ENCODE results near the gene MYBL2. TPM values are rescaled to one million over a fixed set of nuclear protein-coding genes. Genes with fewer than 3 reads are reported as not detected.
A peak's percentile ranks its signal among the peaks of the same experiment; 100 is the strongest.

Gene MYBL2
- total RNA-seq, 3 donors from 2014 or later (not counting 1 experiment from before 2014, with no cell fraction given): 1.6 to 2.4 (median 1.7) TPM

- Mint-ChIP-seq H3K4me1 (peaks cover 30 to 33% of the 10 kb centered on the region in 2 donors), H3K27ac (no peak overlapping the region), H3K27me3 (ENCODE audit: low read depth in 2 of 2) (peaks cover 42 to 58% of the 10 kb centered on the region in 2 donors), H3K4me3 (no peak overlapping the region), H3K9me3 (no peaks in the 10 kb centered on the region), H3K36me3 (no peaks in the 10 kb centered on the region)
- Histone ChIP-seq H3K36me3 (ENCODE audit: control insufficient read depth, insufficient read depth, low read length) (no peaks in the 10 kb centered on the region), H3K27me3 (ENCODE audit: control insufficient read depth, insufficient read depth, low read length) (peaks cover 26% of the 10 kb centered on the region), H3K27ac (ENCODE audit: low read length) (no peak overlapping the region), H3K4me1 (ENCODE audit: control insufficient read depth, insufficient read depth, low read length) (peaks cover 36% of the 10 kb centered on the region), H3K4me3 (ENCODE audit: low read length) (no peak overlapping the region), H3K9me3 (ENCODE audit: control insufficient read depth, insufficient read depth, low read length) (no peaks in the 10 kb centered on the region)
- ATAC-seq: peak; percentile 66 to 79 (median 70)
- TF ChIP-seq CTCF (IDR thresholded peaks at IDR 0.05): peak; percentile 99
- DNase-seq: peak; percentile 85
- intact Hi-C loops (cut with micrococcal nuclease): loop anchor here (1.0 to 10.0 kb wide), 3 partner anchors 205 to 435 kb away; partner anchors contain the start of gene JPH2
- WGBS (ENCODE audit: insufficient coverage): 9% methylated on average over 23 of the region's 23 CpGs
Observed at GRCh38 chr20:43749734-43750294, 82.9 kb downstream of the MYBL2 start.

GRCh38 chr20:43750774-43751166, 83.9 kb downstream of the MYBL2 start:
- no peaks in the 10 kb centered on the region for H3K36me3 Mint-ChIP-seq
- Histone ChIP-seq H3K9me3 (ENCODE audit: control insufficient read depth, insufficient read depth, low read length) (no peaks in the 10 kb centered on the region), H3K27me3 (ENCODE audit: control insufficient read depth, insufficient read depth, low read length) (peaks cover 26% of the 10 kb centered on the region), H3K36me3 (ENCODE audit: control insufficient read depth, insufficient read depth, low read length) (no peaks in the 10 kb centered on the region), H3K4me3 (ENCODE audit: low read length) (no peak overlapping the region), H3K27ac (ENCODE audit: low read length) (no peak overlapping the region), H3K4me1 (ENCODE audit: control insufficient read depth, insufficient read depth, low read length) (peaks cover 36% of the 10 kb centered on the region)
- H3K4me3 Mint-ChIP-seq: no peak overlapping the region
- TF ChIP-seq CTCF (IDR thresholded peaks at IDR 0.05): no peak
- no peaks in the 10 kb centered on the region for H3K9me3 Mint-ChIP-seq
- peak overlapping the region; percentile 24 to 74 for H3K27ac Mint-ChIP-seq
- DNase-seq (no peak), ATAC-seq (no peak)
- intact Hi-C loops (cut with micrococcal nuclease): loop anchor here (2.0 kb wide), 1 partner anchor 204 kb away; no protein-coding TSS in a partner anchor
- peaks cover 30 to 33% of the 10 kb centered on the region in 2 donors for H3K4me1 Mint-ChIP-seq
- H3K27me3 Mint-ChIP-seq (ENCODE audit: low read depth in 2 of 2): peaks cover 52 to 58% of the 10 kb centered on the region in 2 donors

GRCh38 chr20:43751167-43752050, 84.5 kb downstream of the MYBL2 start:
- intact Hi-C loops (cut with micrococcal nuclease): loop anchor here (2.0 kb wide), 1 partner anchor 203 kb away; no protein-coding TSS in a partner anchor
- WGBS (ENCODE audit: insufficient coverage): 17% methylated on average over 10 of the region's 11 CpGs
- no peak for TF ChIP-seq CTCF (IDR thresholded peaks at IDR 0.05)
- peak; percentile 21 to 36 for DNase-seq
- peaks cover 26% of the 10 kb centered on the region for H3K27me3 ChIP-seq (ENCODE audit: control insufficient read depth, insufficient read depth, low read length)
- H3K9me3 ChIP-seq (ENCODE audit: control insufficient read depth, insufficient read depth, low read length): no peaks in the 10 kb centered on the region
- Mint-ChIP-seq H3K4me3 (peak overlapping the region; percentile 30), H3K4me1 (peaks cover 30 to 38% of the 10 kb centered on the region in 2 donors), H3K36me3 (no peaks in the 10 kb centered on the region), H3K27ac (peak overlapping the region; percentile 24 to 74), H3K27me3 (ENCODE audit: low read depth in 2 of 2) (peaks cover 53 to 57% of the 10 kb centered on the region in 2 donors), H3K9me3 (no peaks in the 10 kb centered on the region)
- ATAC-seq: peak; percentile 50 to 65 (median 61)
- H3K4me1 ChIP-seq (ENCODE audit: control insufficient read depth, insufficient read depth, low read length): peaks cover 36% of the 10 kb centered on the region
- H3K4me3 ChIP-seq (ENCODE audit: low read length): no peak overlapping the region
- H3K27ac ChIP-seq (ENCODE audit: low read length): no peak overlapping the region
- no peaks in the 10 kb centered on the region for H3K36me3 ChIP-seq (ENCODE audit: control insufficient read depth, insufficient read depth, low read length)
